CD4-positive, alpha-beta T cell treated with Interleukin-17A for 1 hour (primary cell): ENCODE measurements around the gene WBP1L.

Experiments
- DNase-seq: peaks from one replicate; pipeline ENCODE4 v3.0.0-alpha.2; 2020

WBP1L gene

DNA sequence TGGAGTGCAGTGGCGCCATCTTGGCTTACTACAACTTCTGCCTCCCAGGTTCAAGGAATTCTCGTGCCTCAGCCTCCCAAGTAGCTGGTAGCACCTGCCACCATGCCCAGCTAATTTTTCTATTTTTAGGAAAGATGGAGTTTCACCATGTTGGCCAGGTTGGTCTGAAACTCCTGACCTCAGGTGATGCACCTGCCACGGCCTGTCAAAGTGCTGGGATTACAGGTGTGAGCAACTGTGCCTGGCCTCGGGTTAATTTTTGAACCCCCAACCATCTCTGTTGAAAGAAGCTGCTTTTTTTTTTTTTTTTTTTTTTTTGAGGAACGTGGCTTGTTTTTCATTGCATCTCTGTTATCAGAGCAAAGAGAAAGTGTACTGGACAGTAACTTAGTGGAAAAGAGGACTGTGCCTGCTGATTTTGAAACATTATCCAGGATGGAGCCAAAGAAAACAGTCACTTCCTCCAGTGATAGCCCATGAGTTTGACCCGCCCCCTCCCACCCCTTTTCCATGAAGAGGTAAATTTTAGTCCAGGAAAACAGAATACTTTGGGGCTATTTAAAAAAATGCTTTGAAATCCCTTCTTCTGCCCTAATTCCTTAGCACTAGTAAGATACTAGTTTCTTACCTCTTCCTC is 38.3 kb downstream of the WBP1L start:
- no peak for DNase-seq

DNA sequence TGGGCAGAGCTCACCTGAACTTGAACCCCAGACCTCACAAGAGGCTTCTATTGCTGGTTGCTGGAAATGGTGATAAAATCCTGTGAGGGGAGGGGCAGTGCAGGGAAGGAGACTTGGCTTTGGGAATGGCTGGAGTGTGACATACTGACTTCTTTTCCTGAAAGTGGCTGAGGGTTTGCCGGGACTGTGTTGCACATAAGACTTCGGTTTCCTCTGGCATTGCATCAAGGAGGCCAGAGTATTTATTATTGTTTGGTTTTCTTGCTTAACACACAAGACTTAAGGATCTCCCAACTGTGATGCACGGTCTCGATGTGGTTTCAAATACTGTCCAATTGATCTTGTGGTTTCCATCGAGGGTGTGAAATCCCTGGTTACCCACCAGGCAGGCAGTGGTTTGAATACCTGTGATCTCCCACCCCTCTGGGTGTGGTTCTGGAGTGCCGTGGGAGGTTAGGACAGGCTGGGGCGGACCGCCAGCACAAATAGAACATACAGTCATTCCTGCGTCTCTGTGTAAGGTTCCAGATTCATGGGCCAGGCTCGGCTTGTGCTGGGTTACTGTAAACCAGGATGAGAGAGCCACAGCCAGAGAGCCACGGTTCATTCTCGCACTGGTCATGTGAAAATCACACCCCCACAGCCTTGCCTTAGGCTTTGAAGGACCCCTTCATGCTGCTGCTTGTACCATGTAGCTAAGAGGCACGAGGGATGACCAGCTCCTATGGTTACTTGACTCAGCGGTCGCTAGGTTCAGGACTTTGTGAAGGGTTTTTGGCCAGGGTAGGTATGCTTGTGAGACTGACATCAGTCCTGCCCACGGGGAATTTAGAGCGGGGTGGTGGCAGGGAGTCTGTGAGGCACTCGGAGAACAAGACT is 39.2 kb downstream of the WBP1L start:
- no peak for DNase-seq

- DNase-seq, result no peak
Measured at GRCh38 chr10:102783568-102783967, 39.8 kb downstream of the WBP1L start.

GRCh38 chr10:102785818-102786217 is 42.1 kb downstream of the WBP1L start:
- peak; percentile 26 for DNase-seq

GRCh38 chr10:102791754-102792395 is 48.1 kb downstream of the WBP1L start:
- no peak for DNase-seq

- DNase-seq, result no peak
Measured at GRCh38 chr10:102795453-102796406, 52.0 kb downstream of the WBP1L start.

GRCh38 chr10:102796407-102797176 is 52.8 kb downstream of the WBP1L start:
- peak; percentile 48 for DNase-seq

GRCh38 chr10:102799691-102800471 is 56.1 kb downstream of the WBP1L start:
- no peak for DNase-seq

GRCh38 chr10:102800611-102801335 is 57.0 kb downstream of the WBP1L start:
- DNase-seq, result no peak

DNA sequence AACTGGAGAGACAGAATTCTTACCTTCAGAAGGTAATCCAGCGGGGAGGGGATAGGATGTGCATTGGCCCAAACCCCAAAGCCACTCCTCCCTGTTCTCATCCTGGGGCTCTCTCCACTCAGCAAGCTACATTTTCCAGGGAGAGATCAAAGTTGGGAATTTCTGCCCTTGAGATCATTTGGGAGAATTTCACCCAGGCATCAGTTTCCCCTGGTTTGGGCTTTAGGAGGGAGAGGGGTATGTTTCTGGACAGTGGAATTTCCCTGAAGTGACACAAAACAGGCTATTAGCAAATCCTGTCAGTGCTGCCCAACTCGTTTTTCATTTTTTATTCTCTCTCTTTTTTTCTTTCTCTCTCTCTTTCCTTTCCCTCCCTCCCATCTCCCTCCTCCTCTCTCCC is 57.7 kb downstream of the WBP1L start:
- DNase-seq, result no peak

GRCh38 chr10:102801978-102802377 is 58.2 kb downstream of the WBP1L start:
- no peak for DNase-seq

GRCh38 chr10:102802920-102803534 is 59.3 kb downstream of the WBP1L start:
- DNase-seq, result no peak

DNA sequence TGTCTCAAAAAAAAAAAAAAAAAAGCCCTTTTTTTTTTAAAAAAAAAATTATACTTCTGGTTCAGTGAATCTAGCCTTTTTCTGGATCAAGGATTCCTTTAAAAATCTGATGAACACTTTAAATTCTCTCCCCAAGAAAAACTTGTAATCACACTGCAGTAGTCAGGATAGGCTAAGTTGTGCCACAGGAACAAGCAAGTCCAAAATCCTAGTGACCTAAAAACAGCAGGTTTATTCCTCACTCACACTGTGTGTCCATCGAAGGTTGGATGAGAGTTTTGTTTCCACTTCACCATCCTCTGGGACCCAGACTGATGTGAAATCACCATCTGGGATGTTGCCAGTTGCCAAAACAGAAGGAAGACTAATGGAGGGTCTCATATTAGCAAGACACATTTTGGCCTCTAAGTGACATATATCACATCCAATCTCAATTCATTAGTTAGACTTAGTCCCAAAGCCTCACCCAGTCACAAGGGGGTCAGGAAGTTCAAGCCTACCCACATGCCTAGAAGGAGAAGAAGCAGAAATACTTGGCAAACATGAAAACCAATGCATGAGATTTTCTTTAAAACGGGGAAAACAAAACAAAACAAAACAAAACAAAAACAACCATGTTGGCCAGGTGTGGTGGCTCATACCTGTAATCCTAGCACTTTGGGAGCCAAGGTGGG is 60.8 kb downstream of the WBP1L start:
- DNase-seq, result no peak

GRCh38 chr10:102808380-102808779 is 64.6 kb downstream of the WBP1L start:
- DNase-seq, result no peak

GRCh38 chr10:102811346-102811745 is 67.6 kb downstream of the WBP1L start:
- DNase-seq, result no peak

DNA sequence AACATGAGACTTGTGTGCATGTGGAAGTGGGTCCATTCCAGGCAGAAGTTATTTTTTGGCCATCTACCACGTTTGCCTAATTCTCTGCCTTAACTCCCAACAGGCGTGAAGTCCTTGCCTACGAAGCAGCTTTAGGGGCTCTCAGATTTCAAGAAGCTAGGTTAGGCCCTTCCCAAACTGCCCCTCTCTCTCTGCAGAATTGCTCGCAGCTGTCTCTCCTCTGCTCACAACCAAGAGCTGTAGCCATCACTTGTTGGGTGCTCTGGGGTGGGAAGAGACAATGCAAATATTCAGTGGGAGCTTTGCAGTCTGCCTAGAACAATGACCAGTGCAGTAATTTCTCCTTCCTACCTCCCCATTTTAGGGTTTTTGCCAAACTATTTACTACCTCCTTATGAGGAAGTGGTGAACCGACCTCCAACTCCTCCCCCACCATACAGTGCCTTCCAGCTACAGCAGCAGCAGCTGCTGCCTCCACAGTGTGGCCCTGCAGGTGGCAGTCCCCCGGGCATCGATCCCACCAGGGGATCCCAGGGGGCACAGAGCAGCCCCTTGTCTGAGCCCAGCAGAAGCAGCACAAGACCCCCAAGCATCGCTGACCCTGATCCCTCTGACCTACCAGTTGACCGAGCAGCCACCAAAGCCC is 68.6 kb downstream of the WBP1L start:
- DNase-seq, result no peak

DNA sequence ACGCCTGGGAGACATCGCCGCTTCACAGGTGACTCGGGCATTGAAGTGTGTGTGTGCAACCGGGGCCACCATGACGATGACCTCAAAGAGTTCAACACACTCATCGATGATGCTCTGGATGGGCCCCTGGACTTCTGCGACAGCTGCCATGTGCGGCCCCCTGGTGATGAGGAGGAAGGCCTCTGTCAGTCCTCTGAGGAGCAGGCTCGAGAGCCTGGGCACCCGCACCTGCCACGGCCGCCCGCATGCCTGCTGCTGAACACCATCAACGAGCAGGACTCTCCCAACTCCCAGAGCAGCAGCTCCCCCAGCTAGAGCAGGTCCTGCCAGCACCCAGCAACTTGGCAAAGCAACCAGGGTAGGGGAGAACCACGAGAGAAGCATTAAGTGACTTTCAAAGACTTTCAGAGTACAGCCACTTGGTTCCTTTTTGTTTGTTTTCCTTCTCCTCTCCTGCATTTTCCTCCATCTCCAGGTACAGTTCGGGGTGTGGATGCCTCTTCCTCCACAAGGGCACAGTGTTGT is 69.3 kb downstream of the WBP1L start:
- DNase-seq, result no peak

- no peak for DNase-seq
Measured at GRCh38 chr10:102813734-102814452, 70.1 kb downstream of the WBP1L start.
